Activated CD4-positive, alpha-beta T cell treated with anti-CD3 and anti-CD28 coated beads, Interleukin-2, Interleukin-6, amounts not matched to agents 100 ng/mL and 50 ng/mL, durations not matched to agents 16 hours and 8 hours (primary cell): Measurements from ENCODE around the gene PSORS1C1.
"Not testable (repeated sequence)": the region's sequence is repeated elsewhere in the genome, so short reads cannot be mapped to it uniquely, and the experiment has no call there.

Experiments used
- DNase-seq: peaks from one replicate; pipeline ENCODE4 v3.0.0-alpha.2; 2020

The PSORS1C1 gene

DNA sequence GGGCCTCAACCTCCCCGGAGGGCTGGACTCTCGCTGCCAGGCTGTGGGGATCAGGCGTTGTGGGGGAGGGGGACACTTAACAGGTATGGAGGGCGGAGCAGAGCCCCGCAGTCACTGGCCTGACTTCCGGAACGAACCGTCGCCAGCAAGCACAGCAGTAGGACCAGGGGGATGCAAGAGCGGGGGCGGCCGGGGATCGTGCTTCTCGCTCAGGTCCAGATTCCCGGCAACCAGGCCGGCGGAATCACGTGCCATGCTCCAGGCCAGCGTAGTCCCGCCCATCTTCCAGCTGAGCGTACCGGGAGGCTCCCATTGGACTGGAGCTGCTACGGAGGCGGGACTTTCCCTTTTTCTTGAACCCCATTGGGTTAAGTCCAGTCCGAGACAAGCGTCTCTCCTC, 65.9 kb downstream of the PSORS1C1 start:
- peak; percentile 80 for DNase-seq

- DNase-seq: not testable (repeated sequence)
These were observed 68.7 kb downstream of the PSORS1C1 start for GRCh38 chr6:31183287-31183686.

DNA sequence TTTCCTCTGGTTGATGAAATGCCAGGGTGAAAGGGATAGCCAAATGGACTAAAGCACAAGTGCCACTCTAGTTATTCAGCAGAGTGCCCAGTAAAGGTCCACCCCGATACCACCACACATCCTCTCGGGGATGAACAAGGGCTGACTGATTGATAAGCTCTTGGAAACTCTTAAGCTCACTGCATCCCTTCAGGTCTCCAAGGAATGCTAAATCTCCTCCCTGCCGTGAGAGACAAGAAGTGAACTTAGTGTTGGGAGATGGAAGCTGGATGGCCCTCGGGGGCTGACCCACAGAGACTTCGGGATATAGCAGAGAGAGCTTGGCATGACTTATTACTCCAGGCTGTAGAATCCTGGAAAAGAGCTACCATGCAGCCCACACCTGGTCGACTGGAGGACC, 69.3 kb downstream of the PSORS1C1 start:
- not testable (repeated sequence) for DNase-seq

DNA sequence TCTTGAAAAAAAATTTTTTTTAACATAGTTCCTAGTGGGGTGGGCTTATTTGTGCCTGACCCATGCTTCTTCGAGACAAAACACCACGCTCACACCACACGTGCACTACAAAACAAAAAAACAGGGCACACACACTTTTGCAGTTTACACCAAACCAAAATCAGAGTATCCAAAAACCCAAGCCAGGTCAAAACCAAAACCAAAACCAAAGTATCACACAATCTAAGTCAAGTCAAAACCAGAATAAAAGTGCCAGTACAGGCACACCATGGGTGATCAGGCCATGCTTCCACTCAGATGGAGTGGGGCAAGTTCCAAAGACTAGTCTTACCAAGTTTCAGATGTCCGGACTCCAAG, 71.1 kb downstream of the PSORS1C1 start:
- DNase-seq: peak; percentile 58

DNA sequence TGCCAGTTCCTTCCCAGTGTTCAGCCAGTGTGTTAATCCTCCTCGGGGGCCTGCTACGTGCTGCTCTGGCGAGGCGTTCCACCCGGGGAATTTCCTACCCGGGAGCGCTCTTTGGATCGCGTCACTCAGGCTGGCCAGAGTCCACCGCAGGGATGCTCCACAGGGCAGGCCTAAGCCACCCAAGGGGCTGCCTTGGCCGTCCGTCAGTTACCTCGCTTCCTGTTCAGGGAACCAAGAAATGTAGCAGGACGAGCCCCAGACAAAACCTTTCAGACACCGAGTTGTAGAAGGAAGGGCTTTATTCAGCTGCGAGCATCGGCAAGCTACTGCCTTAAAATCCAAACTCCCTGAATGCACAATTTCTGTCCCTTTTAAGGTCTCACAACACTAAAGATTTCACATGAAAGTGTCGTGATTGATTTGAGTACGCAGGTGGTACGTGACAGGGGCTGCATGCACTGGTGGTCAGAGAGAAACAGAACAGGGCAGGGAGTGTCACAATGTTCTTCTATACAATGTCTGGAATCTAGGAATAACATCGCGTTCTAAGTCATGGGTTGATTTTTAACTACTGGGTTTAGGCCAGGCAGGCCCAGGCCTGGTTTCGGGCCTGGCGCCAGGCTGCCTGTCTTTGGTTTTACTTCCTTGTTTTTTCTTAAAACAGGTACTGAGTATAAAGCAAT, 71.6 kb downstream of the PSORS1C1 start:
- no peak for DNase-seq

DNA sequence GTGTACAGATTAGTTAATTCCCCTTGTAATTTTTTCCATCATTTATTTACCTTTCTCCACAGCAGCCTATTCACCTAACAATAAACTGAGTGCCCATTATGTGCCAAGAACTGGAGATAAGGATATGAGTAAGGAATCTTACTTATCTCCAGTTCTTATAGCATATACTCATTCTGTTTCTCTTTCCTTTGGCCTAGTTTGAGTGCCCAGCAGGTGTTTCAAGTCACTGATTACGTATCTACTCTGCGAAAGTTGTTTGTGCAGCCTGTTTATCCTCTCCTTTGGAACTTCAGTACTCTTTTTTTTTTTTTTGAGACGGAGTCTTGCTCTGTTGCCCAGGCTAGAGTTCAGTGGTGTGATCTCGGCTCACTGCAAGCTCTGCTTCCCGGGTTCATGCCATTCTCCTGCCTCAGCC, 73.2 kb downstream of the PSORS1C1 start:
- DNase-seq: no peak

DNA sequence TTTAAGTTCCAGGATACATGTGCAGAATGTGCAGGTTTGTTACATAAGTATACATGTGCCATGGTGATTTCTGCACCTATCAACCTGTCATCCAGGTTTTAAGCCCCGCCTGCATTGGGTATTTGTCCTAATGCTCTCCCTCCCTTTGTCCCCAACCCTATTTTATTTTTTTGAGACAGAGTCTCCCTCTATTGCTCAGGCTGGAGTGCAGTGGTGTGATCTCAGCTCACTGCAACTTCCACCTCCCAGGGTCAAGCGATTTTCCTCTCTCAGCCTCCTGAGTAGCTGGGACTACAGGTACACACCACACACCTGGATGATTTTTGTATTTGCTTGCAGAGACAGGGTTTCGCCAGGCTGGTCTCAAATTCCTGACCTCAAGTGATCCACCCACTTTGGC, 74.6 kb downstream of the PSORS1C1 start:
- DNase-seq: not testable (repeated sequence)
